ENCODE results near the gene PATE1. TPM values are rescaled to one million over a fixed set of nuclear protein-coding genes. Genes with fewer than 3 reads are reported as not detected.

PATE1 gene, protein sequence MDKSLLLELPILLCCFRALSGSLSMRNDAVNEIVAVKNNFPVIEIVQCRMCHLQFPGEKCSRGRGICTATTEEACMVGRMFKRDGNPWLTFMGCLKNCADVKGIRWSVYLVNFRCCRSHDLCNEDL
- not detected for total RNA-seq

DNA sequence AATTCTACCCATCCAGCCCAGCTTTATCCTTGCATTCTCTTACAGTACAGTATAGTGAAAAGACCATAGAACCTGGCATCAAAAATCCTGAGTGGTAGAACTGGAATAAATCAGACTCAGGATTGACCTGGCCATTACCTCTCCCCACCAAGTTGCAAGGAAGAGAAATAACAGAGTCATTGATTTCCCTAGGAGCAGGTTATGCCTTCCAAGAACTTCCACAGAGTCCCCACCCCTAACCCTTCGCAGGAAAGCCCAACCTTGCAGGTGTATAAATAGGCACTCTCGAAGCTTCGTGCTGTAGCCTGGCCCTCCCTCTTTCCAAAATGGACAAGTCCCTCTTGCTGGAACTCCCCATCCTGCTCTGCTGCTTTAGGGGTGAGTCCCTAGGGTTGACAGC, at the start of gene PATE1:
TSS of gene PATE1 (plus strand) at position 301 of the 400 bp plus-strand sequence. CDS start at position 327, 26 bp downstream.

DNA sequence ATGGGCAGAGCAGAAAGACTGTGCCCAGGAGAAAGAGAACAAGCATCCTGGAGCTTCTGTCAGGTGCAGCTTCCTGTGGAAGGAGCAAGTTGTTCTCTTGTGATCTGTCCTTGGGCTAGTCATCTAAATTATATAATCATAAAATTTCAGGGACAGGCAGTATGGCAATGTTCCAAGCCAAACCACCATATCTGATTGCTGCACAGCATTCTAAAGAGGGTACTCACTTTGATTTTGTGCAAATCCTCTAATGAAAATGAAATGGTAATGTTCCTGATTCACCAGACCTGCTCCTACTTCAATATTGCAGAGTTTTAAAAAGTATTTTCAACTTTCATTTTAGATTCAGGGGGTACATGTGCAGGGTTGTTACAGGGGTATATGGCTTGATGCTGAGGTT, 32.6 kb downstream of the PATE1 start, which contains the start of gene PATE2:
TSS of gene PATE2 (minus strand) at position 101 of the 400 bp plus-strand sequence. CDS start at position 46, 55 bp downstream.

DNA sequence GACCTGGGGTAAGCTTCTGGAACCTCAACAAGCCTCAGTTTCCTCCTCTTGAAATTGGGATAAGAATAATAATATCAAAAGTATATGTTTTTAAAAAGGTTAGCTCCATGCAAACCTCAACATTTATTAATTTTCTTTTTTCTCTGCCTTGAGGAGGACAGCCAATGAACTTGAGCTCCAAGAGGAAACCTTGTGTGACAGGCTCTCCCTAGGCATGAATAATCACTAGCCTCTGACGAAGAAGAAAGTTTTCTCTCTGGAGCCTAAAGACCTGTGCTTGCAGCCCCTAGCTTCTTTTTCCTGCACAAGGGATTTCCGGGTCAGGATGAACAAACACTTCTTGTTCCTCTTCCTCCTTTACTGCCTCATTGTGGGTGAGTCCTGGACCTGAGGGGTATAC, 41.7 kb downstream of the PATE1 start, which contains the start of gene PATE3:
TSS of gene PATE3 (plus strand) at position 301 of the 400 bp plus-strand sequence. CDS start at position 326, 25 bp downstream.

Other genes starting within 250 kb of the PATE1 start
- gene EI24, start 176.8 kb upstream of the PATE1 start, total RNA-seq, result 90.2 TPM
- gene STT3A, start 153.4 kb upstream of the PATE1 start, total RNA-seq, result 104 TPM
- gene CHEK1, start 121.1 kb upstream of the PATE1 start, total RNA-seq, result 21.9 TPM
- gene ACRV1, start 65.4 kb upstream of the PATE1 start, total RNA-seq, result 0.92 TPM
- 2.1 TPM for gene PATE2, start 32.5 kb downstream of the PATE1 start, total RNA-seq
- gene PATE3, start 41.8 kb downstream of the PATE1 start, total RNA-seq, result not detected
- not detected for gene PATE4, start 87.0 kb downstream of the PATE1 start, total RNA-seq
- 12.2 TPM for gene HYLS1, start 141.4 kb downstream of the PATE1 start, total RNA-seq
- 9.2 TPM for gene PUS3, start 156.9 kb downstream of the PATE1 start, total RNA-seq
- 24.9 TPM for gene DDX25, start 158.2 kb downstream of the PATE1 start, total RNA-seq
- not detected for gene VSIG10L2, start 199.8 kb downstream of the PATE1 start, total RNA-seq